HUES64 (cell line): ENCODE data around the gene ERMP1.

Experiments used
- H3K27ac ChIP-seq: 2 replicates; pipeline ENCODE4 v1.7.0; 2013; ENCODE audit warnings: low read depth, low read length, inconsistent platforms
- H3K27me3 ChIP-seq: 2 replicates; pipeline ENCODE4 v1.6.1; 2013; ENCODE audit warnings: mild to moderate bottlenecking, low read length; ENCODE audit not compliant: insufficient read depth
- H3K36me3 ChIP-seq: 2 replicates; pipeline ENCODE4 v1.6.1; 2013; ENCODE audit warnings: mild to moderate bottlenecking, low read length; ENCODE audit not compliant: insufficient read depth
- H3K4me1 ChIP-seq: 2 replicates; pipeline ENCODE4 v1.6.1; 2013; ENCODE audit warnings: mild to moderate bottlenecking, low read length, moderate library complexity; ENCODE audit not compliant: insufficient read depth
- H3K4me3 ChIP-seq: 2 replicates; pipeline ENCODE4 v1.5.1; 2013; ENCODE audit warnings: mild to moderate bottlenecking, low read length, moderate library complexity
- H3K9ac ChIP-seq: 2 replicates; pipeline ENCODE4 v1.6.1; 2013; ENCODE audit warnings: mild to moderate bottlenecking, low read depth, low read length
- H3K9me3 ChIP-seq: 2 replicates; pipeline ENCODE4 v1.6.1; 2013; ENCODE audit warnings: low read depth, low read length; ENCODE audit not compliant: insufficient read depth
- WGBS: fragments of 150-250, 120-280 bp; methylation state at CpG from one replicate; pipeline ENCODE4 v1.1.7; 2013; ENCODE audit warnings: missing lambda C conversion rate; 5-methylcytosine and 5-hydroxymethylcytosine counted together

ERMP1 gene

DNA sequence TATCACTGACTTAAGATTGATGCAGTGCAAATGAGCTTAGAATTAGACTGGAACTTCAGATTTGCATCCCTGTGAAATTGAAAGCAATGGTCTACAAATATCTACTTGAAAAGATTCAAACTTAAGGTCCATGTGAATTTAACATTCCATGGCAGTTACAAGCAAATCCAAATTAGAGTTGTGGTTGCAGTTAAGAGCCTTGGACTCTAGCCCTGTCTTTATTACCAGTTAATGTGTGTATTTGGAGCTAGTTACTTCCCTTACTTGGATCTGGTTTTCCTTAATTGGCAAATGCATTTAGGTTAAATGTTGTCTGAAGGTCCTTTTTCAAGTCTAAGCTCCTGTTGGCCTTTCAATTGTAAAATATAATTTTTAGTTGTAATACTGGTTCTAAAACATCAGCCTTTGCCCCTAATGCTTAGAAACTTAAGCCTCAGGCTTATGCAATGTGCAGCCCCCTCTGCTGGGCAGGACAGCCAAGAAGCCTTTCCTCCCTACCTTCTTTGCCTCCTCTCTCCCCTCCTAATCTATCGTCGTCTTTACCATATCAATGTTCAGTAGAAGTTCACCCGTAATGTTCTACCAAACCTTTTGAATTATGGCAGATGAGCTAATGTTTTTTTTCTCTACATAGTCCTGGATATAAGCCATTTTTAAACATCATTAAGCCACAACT is 59.5 kb downstream of the ERMP1 start:
- WGBS: 93% methylated on average over 3 of the region's 3 CpGs
- Histone ChIP-seq H3K9me3 (peaks cover 5% of the 10 kb centered on the region), H3K27me3 (no peaks in the 10 kb centered on the region), H3K4me1 (peaks cover 12% of the 10 kb centered on the region), H3K4me3 (no peak overlapping the region), H3K27ac (no peak overlapping the region), H3K36me3 (peaks cover 85% of the 10 kb centered on the region), H3K9ac (no peak overlapping the region)

DNA sequence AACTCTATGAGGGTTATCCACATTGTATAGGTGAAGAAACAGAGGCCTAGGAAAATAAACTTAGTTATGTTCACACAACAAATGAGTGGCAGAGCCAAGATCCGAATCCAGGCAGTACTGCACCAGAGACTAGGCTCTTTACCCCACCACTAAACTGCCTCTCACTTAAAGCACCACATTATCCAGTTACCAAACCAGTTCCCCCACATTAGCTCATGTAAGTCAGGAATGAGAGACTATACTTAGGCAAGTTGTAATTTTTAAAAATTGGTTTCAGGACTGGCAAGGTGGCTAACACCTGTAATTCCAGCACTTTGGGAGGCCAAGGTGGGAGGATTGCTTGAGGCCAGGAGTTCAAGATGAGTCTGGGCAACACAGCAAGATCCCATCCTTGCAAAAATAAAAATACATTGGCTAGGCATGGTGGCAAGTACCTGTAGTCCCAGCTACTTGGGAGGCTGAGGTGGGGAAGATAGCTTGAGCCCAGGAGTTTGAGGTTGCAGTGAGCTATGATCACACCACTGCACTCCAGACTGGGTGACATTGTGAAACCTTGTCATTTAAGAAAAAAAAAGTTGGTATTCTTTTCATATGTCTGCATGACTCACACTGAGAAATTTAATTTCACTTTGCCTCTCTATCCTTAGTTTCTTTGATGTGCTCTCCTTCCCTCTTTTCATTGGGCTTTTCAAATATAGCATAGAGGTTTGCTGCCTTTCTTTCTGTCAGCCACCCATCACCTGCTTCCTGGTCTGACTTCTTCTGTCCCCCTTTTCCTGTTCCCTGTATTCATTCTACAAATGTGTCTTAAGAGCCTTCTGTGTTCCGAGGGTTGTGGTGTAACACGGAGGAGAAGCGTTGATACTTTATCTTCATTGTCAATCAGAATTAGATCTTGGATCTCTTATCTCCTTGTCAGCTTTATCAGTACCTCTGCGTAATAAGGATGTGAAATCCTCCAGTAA is 64.7 kb downstream of the ERMP1 start:
- H3K27ac ChIP-seq: no peak overlapping the region
- H3K9ac ChIP-seq: no peak overlapping the region
- H3K4me3 ChIP-seq: no peak overlapping the region
- no peaks in the 10 kb centered on the region for H3K27me3 ChIP-seq
- H3K36me3 ChIP-seq: peaks cover 95% of the 10 kb centered on the region
- H3K4me1 ChIP-seq: no peaks in the 10 kb centered on the region
- no peaks in the 10 kb centered on the region for H3K9me3 ChIP-seq
- WGBS: 99% methylated on average over 5 of the region's 5 CpGs

DNA sequence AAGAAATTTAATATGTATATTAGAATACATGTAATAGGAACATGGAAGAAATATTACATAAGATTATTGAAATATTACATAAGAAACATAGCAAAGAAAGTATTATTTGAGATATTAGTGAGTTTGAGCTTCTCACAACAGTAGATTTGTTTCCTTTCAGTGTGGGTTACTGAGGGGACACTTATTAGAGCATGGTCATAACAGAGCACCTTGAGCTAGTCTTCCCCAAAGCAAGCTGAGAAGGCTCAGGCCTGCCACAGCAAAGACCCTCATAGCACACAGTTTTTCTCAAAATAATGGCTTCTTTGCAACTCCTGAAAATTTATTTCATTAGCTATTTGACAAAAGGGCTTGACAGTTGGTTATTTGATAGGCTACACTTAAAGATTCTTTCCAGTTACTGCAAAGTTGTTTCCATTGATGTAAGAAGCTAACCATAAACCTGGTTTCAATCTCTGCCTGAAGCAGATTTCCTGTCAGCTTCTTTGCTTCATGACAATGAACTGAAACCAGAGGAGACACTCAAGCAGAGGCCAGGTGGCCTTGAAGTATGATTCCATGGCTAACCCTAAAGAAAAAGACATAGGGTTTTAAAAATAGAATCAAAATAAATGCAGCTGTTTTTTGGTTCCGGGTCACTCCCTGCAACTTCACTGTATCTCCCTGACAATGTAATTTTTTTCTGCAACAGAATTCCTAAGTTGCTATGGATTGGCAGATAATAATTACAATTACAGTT is 68.6 kb downstream of the ERMP1 start:
- Histone ChIP-seq H3K9ac (no peak overlapping the region), H3K9me3 (no peaks in the 10 kb centered on the region), H3K27ac (no peak overlapping the region), H3K4me1 (no peaks in the 10 kb centered on the region), H3K36me3 (peaks cover 84% of the 10 kb centered on the region), H3K4me3 (no peak overlapping the region), H3K27me3 (no peaks in the 10 kb centered on the region)
- 100% methylated on average over 1 of the region's 1 CpG for WGBS

DNA sequence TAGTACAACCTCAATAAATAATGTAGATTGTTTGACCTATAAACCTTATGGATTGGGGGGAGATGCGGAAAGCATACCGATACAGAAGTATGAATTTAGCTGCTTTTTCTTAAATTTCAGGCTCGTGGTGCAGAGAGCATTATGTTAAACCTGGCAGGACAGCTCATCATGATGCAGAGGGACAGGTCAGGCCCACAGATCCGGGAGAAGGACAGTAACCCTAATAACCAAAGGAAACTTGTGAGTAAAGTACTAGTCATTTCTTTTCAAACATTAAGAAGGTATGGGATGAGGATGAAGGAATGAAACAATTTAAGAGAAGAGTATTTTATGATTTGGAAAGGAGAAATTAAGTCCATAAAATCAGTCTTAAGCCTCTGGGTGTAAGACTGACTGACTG is 70.5 kb downstream of the ERMP1 start:
- H3K36me3 ChIP-seq: peaks cover 83% of the 10 kb centered on the region
- H3K4me1 ChIP-seq: 0 out of 2 replicates have a peak, but pooled peaks cover 2% of the 10 kb centered on the region
- H3K27me3 ChIP-seq: no peaks in the 10 kb centered on the region
- no peaks in the 10 kb centered on the region for H3K9me3 ChIP-seq
- whole genome bisulfite sequencing: 97% methylated on average over 4 of the region's 4 CpGs
- no peak overlapping the region for H3K4me3 ChIP-seq
- H3K27ac ChIP-seq: no peak overlapping the region
- no peak overlapping the region for H3K9ac ChIP-seq

DNA sequence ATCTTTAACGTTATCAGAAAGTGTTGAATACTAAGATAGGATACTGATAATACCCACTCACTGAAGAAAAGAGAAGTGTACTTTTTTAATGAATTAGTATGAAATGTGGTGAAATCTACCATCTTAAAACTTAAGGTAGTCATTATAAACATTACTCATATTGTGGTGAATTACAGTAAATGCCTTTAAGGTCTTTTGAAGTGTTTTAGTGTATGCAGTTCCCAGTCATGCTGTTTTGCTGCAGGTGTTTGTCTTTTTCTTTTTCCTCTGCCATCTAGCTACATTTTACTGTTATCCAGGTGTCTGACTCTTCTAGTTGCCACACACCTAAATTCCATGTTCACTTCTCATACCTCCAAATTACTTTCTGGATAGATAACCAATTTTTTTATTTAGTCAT is 72.6 kb downstream of the ERMP1 start:
- Histone ChIP-seq H3K27me3 (no peaks in the 10 kb centered on the region), H3K9ac (no peak overlapping the region), H3K9me3 (no peaks in the 10 kb centered on the region), H3K27ac (no peak overlapping the region), H3K4me1 (0 out of 2 replicates have a peak, but pooled peaks cover 2% of the 10 kb centered on the region), H3K4me3 (no peak overlapping the region), H3K36me3 (peaks cover 78% of the 10 kb centered on the region)
- 83% methylated on average over 1 of the region's 1 CpG for WGBS

DNA sequence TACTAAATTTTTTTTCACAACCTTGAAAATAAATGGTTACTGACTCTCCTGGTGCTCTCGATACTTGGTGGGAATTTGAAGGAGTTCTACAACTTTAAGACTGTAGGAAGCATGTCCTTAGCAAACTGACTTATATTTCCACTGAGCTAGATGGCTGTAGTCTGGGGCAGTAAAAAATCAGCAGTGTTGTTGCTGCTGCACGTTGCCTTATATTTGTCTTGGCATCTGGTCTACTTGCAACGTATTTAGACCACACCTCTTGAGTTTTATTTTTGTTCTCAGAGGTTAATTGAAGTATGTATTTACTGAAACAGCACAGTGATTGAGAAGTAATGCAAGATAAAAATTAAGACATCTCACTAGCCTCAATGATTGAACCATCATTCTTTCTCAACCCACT is 76.3 kb downstream of the ERMP1 start:
- H3K27me3 ChIP-seq: no peaks in the 10 kb centered on the region
- H3K9ac ChIP-seq: no peak overlapping the region; the same call in 1 of the 2 replicates
- H3K9me3 ChIP-seq: no peaks in the 10 kb centered on the region
- H3K36me3 ChIP-seq: peaks cover 48% of the 10 kb centered on the region
- H3K4me1 ChIP-seq: 0 out of 2 replicates have a peak, but pooled peaks cover 2% of the 10 kb centered on the region
- WGBS: 95% methylated on average over 3 of the region's 3 CpGs
- H3K27ac ChIP-seq: no peak overlapping the region
- H3K4me3 ChIP-seq: no peak overlapping the region

DNA sequence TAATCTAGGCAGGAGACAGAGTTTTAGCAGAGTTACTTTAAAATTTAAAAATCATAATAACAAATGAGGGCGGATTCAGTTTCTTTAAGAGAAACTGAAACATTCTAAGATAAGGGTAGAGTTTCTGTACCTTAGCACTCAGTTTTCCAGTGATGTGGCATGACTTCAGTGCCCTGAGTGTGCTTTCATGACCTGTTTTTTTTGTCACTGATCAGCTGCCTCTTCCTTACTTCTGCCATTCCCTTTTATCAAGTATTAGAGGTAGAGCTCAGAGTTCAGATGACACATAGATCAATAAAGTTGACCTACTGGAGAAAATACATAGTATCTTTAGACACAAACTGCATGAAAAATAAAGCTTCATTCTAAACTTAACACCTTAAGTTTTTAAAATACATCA is 82.3 kb downstream of the ERMP1 start:
- WGBS: 80% methylated on average over 1 of the region's 1 CpG
- Histone ChIP-seq H3K9me3 (no peaks in the 10 kb centered on the region), H3K4me3 (no peak overlapping the region)

DNA sequence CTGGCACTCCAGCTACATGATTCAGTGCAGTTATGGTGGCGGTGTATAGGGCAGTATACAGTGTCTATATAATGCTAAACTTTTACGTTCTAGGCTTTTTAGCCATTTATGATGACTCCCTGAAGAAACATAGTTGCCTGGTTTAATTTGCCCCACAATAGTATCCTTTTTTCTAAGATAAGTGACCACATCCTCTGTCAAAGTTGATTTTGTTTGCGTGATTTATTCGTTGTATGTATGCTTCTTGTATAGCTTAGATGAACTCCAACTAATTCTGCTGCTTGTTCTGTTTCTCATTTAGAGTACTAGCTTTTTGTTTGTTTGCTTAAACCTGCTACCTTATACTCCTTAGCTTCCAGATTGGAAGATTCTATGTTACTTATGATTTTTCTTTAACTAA is 83.6 kb downstream of the ERMP1 start:
- WGBS: 92% methylated on average over 2 of the region's 4 CpGs
- Histone ChIP-seq H3K4me3 (no peak overlapping the region), H3K27me3 (no peaks in the 10 kb centered on the region), H3K9ac (no peak overlapping the region), H3K36me3 (peaks cover 57% of the 10 kb centered on the region), H3K9me3 (no peaks in the 10 kb centered on the region), H3K4me1 (no peaks in the 10 kb centered on the region), H3K27ac (no peak overlapping the region)

More for the DNA sequence above, 82.3 kb downstream of the ERMP1 start:
- no peaks in the 10 kb centered on the region for H3K27me3 ChIP-seq
- no peak overlapping the region for H3K27ac ChIP-seq
- H3K9ac ChIP-seq: no peak overlapping the region
- H3K36me3 ChIP-seq: peaks cover 51% of the 10 kb centered on the region
- H3K4me1 ChIP-seq: no peaks in the 10 kb centered on the region

DNA sequence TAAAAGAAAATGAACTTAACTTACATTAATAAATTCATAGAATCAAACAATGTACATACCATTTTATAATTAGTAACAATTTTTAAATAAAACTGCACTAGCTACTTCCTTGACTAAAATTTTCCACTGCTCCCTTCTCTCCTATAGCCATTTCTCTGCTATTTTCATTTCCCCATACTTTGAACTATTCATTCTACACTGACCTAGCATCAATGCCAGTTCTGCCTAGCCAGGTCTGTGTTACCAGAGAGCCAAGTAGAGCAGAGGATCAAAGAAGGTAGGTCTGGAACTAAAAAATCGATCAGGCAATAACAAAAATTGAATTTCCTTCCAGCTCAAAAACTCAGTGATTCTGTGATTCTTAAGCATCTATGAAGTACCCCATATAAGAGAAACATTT is 84.5 kb downstream of the ERMP1 start:
- Histone ChIP-seq H3K9ac (no peak overlapping the region), H3K4me1 (no peaks in the 10 kb centered on the region), H3K4me3 (no peak overlapping the region), H3K9me3 (no peaks in the 10 kb centered on the region), H3K36me3 (peaks cover 60% of the 10 kb centered on the region), H3K27me3 (no peaks in the 10 kb centered on the region), H3K27ac (no peak overlapping the region)
- 88% methylated on average over 1 of the region's 1 CpG for WGBS

DNA sequence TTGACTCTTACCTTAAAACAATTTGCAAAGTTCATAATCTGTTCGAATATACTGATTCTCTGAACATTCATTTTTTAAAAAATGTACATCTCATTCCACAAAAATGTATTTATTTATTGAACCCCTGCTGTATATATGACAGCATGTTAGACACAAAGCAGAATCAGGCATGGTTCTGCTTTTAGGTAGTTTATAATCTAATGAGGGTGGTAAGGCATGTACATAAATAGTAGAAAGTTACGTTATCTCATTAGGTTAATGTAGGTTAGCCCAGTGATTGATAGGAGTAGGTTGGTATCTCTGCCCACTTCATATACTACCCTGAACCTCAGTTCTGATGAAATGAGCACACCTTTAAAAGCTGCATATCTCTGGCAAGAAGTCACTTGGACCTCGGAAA is 89.8 kb downstream of the ERMP1 start:
- H3K4me1 ChIP-seq: no peaks in the 10 kb centered on the region
- no peaks in the 10 kb centered on the region for H3K9me3 ChIP-seq
- no peak overlapping the region for H3K9ac ChIP-seq
- no peak overlapping the region for H3K4me3 ChIP-seq
- WGBS: 100% methylated on average over 2 of the region's 3 CpGs
- H3K27ac ChIP-seq: no peak overlapping the region
- H3K27me3 ChIP-seq: no peaks in the 10 kb centered on the region
- H3K36me3 ChIP-seq: peaks cover 53% of the 10 kb centered on the region
